ENCODE data around the gene PDE2A.

DNA sequence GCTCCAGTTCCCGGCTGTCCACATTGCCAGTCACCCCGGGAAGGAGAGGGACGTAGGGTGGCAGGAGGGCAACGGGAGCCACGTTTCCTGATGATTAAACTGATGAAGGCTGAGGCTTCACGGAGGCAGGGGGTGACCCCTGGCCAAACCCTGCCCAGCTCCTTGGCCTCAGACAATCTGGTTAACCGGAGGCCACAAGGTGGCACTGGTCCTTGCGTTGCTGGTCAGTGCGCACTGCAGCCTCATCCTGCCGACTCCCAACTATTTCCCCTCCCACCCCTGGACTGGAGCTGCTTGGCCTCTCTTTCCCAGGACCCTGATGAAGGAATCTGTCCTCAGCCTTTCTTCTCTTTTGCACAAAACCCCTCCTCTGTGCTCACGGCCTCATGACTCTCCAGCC is 75.3 kb downstream of the PDE2A start:
- TF ChIP-seq, protein P1, sequence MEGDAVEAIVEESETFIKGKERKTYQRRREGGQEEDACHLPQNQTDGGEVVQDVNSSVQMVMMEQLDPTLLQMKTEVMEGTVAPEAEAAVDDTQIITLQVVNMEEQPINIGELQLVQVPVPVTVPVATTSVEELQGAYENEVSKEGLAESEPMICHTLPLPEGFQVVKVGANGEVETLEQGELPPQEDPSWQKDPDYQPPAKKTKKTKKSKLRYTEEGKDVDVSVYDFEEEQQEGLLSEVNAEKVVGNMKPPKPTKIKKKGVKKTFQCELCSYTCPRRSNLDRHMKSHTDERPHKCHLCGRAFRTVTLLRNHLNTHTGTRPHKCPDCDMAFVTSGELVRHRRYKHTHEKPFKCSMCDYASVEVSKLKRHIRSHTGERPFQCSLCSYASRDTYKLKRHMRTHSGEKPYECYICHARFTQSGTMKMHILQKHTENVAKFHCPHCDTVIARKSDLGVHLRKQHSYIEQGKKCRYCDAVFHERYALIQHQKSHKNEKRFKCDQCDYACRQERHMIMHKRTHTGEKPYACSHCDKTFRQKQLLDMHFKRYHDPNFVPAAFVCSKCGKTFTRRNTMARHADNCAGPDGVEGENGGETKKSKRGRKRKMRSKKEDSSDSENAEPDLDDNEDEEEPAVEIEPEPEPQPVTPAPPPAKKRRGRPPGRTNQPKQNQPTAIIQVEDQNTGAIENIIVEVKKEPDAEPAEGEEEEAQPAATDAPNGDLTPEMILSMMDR (conservative IDR thresholded peaks at IDR 0.05) = peak; percentile 48
- no peak for TF ChIP-seq EZH2 (IDR thresholded peaks at IDR 0.05; ENCODE audit: low read depth)

Data from PC-9 (cell line).